WI38 (cell line): ENCODE results near the gene SHC2.

ENCODE experiments used
- H3K4me3 ChIP-seq: 2 replicates; pipeline ENCODE4 v1.5.1; 2011; ENCODE audit warnings: low read depth, mild to moderate bottlenecking, control low read depth, low read length
- TF ChIP-seq, protein P1 (sequence below): IDR thresholded peaks from 2 replicates; pipeline ENCODE4 v1.5.1; 2012; ENCODE audit warnings: low read depth, mild to moderate bottlenecking, control low read depth, low read length

SHC2 gene

DNA sequence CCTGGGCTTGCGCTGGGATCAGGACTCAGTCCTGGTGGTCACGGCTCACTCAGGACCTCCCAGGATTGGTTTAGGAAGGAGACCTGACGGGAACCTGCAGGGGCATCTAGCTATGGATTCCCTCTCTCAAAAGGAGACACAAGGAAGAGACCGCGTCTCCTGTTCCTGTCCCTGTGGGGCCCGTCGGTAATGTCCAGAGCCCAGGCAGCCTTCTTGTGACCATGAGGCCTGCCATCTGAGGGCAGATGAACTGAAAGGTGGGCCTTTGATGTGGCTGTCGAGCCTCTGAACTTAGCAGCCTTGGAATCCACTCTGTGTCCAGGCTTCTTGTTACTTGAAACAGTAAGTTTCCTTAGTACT lies 84.7 kb downstream of the SHC2 start:
- H3K4me3 ChIP-seq: no peak overlapping the region
- TF ChIP-seq, protein P1, sequence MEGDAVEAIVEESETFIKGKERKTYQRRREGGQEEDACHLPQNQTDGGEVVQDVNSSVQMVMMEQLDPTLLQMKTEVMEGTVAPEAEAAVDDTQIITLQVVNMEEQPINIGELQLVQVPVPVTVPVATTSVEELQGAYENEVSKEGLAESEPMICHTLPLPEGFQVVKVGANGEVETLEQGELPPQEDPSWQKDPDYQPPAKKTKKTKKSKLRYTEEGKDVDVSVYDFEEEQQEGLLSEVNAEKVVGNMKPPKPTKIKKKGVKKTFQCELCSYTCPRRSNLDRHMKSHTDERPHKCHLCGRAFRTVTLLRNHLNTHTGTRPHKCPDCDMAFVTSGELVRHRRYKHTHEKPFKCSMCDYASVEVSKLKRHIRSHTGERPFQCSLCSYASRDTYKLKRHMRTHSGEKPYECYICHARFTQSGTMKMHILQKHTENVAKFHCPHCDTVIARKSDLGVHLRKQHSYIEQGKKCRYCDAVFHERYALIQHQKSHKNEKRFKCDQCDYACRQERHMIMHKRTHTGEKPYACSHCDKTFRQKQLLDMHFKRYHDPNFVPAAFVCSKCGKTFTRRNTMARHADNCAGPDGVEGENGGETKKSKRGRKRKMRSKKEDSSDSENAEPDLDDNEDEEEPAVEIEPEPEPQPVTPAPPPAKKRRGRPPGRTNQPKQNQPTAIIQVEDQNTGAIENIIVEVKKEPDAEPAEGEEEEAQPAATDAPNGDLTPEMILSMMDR: no peak

DNA sequence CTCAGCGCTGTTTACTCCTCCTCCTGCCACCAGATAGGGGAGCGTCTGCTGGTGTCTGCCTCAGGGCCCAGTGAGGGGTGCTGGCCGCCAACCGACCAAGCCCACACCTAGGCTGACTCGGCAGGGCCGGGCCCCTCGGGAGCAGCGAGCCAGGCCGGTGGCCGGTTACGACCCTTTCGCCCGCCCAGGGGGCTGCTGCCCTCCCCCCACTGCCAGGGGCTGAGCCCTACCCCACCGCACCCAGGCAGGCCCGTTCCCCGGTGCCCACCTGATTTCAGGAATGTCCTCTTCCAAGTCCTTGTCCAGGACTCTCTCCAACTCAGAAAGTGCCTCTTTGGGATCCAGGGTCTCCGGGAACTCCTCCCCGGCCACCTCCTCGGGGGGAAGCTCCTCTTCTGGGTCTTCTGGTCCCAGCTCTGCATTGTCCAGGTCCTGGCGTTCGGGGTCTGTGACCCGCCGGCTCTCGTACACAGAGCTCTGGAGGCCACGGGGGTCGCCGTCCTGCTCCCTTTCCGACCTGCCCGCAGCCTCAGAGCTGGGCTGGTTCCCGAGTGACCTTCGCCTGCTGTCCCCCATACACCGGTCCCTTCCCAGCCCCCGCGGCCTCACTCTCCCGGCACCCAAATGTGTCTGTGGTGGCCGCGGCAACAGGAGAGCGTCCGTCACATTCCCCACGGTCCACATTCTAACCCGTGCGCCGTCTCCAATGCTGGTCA lies 85.3 kb downstream of the SHC2 start:
- no peak overlapping the region for H3K4me3 ChIP-seq
- TF ChIP-seq, protein P1: no peak

DNA sequence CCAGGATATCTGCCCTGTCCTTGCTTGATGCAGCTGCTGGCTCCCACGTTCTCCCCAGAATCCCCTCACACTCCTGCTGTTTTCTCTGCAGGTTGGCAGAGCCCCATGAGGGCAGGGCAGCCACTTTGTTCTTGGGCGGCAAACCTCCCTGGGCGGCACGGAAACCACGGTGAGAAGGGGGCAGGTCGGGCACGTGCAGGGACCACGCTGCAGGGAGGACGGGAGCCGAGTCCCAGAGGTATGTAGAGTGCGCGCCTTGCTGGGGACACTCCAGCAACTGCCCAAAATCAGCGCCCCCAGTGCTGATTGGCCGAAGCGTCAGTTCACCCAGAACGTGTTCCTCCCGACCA lies 86.0 kb downstream of the SHC2 start:
- no peak overlapping the region for H3K4me3 ChIP-seq
- TF ChIP-seq, protein P1: no peak

DNA sequence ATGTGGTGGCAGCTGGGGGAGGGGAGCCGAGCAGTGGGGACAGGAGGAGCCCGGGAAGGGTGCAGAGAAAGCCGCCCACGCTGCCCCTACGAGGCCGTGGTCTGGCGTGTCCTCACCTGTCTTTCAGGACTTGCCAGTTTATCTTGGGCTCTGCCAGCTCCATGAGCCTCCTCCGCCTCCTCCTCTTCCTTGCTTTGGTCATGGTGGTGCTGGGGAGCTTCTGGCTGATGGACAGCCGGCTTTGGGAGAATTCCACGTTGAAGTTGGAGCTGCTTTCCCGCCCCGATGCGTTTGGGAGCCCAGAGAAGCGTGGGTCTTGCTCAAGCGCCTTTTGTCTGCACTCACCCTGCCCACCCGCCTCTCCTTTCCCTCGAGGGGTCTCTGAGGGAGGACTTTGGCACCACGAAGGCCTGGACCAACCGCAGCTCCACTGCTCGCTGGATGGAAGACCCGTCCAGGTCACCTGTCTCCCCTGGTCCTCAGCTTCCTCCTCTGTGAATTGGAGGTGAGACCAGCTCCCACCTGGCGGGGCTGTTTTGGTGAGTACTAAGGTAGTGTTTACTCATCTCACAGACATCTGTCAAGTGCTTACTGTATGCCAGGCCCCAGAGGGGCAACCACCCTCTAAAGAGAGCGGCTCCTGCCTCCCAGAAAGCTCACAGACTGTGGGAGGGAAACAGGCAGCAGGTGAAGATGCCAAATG lies 86.5 kb downstream of the SHC2 start:
- no peak overlapping the region for H3K4me3 ChIP-seq
- TF ChIP-seq, protein P1: no peak

DNA sequence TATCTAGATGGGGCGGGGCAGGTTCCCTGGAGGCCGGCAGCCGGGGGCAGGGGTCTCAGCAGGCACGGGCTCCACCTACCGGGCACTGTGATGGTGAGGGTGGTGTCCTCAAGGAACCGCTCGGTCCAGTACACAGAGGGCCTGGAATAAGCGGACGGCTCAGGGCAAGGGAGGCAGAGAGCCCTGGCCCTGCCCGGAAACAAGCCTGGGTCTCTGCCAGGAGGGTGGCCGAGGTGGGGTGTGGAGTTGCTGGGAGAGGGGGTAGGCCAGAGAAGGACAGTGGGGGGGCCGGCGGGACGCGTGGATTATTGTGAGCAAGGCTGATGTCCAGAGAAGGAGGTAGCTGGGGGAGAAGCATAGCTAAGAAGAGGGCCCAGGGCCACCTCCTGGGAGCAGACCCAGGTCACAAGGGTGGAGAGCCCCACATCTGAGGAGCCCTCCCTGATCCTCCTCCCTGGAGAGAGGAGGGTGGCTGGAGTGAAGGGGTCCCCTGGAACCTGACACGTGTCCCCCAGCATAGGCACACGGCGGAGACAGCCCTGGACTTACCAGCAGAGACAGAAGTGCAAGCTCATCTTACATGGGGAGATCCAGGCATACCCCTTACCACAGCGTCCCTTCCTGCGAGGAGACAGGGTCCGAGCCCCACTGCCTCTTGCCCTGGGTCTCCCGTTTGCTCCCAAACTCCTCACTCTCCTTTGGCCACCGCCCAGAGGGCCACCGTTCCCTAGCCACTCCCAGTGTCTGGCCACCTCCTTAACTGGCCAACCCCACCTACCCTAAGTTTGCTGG lies 87.2 kb downstream of the SHC2 start:
- TF ChIP-seq, protein P1: no peak
- H3K4me3 ChIP-seq: no peak overlapping the region

DNA sequence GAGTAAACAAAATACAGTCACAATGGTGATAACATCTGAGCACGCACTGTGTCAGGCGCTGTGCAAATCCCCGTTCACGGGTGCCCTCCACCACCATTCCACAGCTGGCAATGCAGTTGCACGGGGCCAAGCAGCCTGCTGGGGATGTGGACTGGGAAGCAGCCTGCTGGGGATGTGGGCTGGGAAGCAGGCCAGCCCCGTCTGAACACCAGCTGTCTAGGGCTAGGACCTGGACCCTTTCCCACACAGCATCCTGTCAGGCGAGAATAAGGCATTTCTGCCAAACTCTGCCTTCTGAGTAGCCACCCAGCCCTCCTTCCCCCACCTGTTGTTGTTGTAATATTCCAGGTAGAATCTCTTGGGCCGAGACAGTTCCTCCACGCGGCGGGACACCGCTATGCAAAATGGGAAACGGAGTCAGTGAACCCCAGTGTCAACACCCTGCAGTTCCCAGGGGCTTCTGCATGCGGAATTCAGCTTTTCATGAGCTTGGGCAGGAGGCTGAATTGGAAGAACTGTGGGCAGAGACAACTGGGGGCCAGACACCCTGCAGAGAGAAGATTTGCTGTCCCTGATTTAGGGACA lies 88.4 kb downstream of the SHC2 start:
- H3K4me3 ChIP-seq: no peak overlapping the region
- TF ChIP-seq, protein P1: no peak
